ENCODE data around the gene CD163L1.

CD163L1 gene

DNA sequence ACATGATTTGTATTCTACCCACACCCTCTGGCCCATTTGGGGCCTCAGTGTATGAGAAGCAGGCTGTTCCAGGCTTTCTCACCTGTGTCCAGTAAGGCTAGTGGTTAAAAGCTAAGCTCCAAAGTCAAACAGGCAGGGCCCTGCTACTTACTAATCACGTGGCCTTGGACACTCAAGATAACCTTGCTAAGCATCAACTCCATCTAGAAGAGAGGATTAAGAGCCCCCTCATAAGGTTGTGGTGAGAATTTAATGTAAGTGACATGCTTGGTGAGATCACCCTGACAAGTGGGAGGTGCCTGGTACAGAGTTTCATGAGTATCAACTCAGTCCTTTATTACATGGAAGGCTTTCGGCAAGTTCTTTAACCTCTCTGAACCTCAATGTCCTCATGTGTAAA is 122.3 kb downstream of the CD163L1 start:
- DNase-seq = no peak

- DNase-seq = no peak
These were observed 124.0 kb downstream of the CD163L1 start for GRCh38 chr12:7319930-7320329.

DNA sequence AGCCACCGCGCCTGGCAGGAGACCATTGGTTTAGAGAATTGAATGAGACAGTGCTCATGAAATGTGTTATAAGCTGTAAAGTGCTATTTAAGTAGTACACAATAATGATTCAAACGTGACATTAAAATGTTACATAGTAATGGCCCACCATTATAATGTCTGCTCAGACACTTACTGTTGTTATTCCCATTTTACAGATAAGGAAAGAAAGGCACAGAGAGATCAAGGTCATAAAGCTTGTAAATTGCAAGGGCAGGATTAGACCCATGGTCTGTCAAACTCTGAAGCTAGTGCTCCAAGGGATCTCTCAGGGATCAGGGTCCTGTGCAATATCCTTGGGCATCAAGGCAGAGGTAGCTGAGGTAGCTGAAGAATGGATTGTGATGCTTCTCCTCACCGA is 133.9 kb downstream of the CD163L1 start:
- DNase-seq = no peak

Measured in NK-92 treated with Interleukin-12 subunit alpha and Interleukin-12 subunit beta, amount 100 ng/mL, for 24 hours (cell line).